NCI-H2171 (cell line): ENCODE data around the gene MUSK.
"Not testable (repeated sequence)": the region's sequence is repeated elsewhere in the genome, so short reads cannot be mapped to it uniquely, and the experiment has no call there.

Experiments used
- DNase-seq: peaks from one replicate; lab custom pipeline; 2025; lab: John Stamatoyannopoulos, UW

MUSK gene

DNA sequence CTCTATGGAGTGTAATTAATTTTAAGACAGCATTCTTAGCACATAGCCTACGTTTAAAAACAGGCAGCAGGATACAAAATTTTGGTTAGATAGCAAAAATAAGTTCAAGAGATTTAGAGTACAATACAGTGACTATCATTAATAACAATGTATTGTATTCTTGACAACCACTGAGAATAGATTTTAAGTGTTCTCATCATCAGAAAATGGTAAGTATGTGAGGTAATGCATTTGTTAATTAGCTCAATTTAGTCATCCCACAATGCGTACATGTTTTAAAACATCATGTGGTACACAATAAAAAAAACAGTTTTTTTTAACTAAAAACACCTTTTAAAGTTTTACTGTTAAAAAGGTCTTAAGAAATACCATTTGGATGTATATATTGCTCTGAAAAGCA is 94.2 kb downstream of the MUSK start:
- DNase-seq: no peak

DNA sequence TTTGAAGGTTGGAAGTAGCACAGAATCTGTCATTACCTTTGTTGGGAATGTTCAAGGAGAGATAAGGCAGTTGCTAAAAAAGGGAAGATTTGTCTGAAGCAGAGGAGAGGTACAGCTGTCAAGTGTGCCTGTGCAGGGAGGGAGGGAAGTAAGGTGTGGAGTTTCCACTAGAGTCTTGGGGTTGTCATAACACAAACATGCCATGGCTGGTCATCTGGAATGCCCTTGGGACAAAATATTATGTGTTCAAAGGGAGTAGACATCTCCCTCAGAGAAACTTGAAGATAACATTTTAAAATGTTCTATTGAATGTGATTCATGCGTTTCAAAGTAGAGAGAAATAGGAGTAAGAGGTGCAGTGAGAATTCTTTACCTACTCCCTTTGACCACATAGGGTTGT is 95.0 kb downstream of the MUSK start:
- DNase-seq: no peak

DNA sequence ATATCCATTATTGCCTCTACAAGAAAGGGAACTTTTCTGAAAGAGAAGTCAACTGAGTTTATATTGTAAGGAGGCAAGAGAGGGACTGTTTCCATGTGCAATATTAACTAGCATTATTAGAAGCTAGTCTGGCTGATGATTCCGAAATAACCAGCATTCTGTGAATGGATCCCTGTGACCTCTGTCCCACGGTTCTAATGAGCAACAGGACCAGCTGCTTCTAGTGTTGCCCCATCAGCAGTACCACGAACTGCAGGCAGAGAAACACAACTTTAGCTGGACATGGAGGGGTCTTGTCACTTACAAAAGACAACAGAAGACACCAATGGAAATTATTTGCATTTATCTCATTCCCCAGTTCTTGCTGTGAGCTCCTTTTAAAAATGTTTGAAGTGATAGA is 95.4 kb downstream of the MUSK start:
- no peak for DNase-seq

DNA sequence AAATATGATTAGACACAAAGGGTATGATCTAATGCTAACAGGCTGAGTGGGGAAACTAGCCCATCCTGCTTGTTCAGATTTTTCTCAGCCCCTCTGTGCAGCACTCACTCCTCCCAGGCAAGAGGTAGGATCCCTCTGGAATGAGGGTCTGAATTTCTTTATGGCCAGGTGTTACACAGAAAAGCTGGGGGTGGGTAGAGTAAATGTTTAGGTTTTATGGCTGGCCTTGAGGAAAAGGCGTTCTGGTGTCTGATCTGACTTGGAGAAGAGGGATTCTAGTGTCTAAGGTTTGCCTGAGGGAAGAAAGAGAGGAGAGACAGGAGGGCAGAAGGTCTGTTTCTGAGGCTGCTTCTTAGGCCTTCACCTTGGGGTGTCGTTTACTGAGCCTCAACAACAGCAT is 97.3 kb downstream of the MUSK start:
- DNase-seq: no peak

DNA sequence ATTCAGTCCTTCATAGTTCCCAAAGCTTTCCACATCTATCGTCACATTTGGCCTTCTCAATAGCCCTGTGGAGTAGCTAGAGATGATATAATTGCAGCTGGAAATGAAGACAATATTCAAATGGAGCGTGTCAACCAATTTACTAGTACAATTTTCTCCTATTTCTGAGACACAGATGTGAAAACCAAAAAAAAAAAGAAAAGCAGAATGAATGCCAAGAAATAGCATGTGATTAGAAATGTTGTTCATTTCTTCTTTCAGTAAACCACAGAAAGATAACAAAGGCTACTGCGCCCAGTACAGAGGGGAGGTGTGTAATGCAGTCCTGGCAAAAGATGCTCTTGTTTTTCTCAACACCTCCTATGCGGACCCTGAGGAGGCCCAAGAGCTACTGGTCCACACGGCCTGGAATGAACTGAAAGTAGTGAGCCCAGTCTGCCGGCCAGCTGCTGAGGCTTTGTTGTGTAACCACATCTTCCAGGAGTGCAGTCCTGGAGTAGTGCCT is 99.0 kb downstream of the MUSK start:
- no peak for DNase-seq

DNA sequence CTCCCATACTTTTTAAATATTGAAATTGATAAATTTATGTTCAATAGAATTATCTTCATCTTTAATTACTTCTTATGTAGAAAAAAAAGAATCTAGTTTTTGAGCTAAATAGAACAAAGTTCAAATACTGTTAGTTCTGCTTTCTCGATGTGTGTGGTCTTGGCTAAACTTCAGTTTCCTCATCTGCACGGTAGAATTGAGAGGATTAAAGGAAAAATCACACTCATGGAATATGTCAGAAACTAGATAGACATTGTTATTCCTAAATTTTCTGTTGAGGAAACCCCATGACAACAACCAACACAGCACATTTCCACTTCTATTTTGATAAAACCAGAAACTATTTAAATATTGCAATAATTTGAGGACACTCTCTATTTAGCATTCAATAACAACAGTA is 100.3 kb downstream of the MUSK start:
- no peak for DNase-seq

DNA sequence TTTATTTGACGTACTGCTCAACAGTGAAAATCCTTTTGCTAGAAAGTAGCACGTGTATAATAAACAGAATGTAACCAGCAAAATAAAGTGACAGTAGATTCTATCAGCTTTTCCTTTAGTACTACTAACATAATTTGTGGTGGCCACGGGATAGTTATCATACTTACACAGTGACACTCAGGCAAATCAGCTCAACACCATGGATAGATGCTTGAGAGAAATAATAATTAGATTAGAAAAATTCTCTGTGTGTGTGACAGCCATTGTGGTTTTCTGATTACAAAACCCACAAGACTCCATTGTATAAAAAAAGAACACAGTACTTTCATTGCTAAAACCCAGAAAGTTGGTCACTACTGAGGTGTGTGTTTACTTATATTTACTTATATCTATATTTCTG is 101.1 kb downstream of the MUSK start:
- DNase-seq: no peak

DNA sequence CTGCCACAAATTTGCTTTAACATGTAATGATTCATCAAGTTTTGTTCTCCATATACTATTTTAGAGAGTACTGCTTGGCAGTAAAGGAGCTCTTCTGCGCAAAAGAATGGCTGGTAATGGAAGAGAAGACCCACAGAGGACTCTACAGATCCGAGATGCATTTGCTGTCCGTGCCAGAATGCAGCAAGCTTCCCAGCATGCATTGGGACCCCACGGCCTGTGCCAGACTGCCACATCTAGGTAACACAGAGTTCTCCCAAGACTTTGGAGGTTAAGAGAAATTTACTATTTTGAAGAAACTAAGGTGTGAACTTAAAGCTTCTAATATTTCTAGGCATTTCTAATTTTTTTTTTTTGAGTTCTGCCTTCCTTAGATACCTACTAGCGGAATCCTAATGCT is 107.1 kb downstream of the MUSK start:
- DNase-seq: no peak

DNA sequence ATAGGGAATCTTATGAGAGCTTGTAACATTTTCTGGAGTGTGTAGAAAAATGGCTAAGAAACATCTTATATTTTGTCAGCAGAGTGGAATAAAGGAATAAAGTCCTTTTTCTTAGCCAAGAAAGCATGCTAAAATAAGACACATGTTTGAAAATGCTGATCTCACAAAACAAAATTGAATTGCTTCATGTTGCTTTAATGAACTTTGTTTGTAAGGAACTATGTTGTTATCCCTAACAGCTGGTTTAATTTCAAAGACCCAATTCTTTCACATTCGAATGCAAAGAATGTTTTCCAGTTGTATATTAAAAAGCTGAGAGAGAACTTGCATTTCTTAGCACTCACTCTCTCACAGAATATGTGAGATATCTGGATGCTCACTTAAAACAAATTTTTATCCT is 107.6 kb downstream of the MUSK start:
- no peak for DNase-seq

DNA sequence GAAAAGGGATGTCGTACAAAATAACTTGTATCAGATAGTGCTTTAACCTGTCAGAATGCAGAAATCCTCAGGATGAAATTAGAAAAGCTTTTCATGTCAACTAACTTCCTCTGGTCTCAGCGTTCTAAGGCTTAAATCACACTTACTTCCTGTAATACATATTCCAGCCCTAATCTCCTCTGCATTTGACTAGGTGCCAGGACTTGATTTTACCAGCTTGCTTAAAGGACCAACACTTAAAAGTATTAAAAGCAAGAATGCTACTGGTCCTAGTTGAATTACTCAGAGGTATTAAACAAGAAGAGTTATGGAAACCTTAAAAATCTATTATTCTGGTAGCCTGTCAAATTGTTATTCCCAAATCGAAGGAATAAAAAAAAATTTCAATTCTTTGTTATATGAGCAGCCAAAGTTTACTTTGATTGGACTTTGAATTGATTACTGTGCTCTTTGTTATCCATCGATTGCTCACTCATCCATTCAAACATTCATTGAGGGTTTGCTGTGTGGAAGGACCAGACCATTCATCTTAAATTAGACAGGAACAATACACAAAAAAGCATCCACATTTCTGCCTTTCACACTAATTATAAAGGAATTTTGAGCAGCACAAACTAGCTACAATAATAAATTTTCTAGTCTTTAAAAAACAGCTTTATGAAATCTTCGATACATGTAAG is 108.7 kb downstream of the MUSK start:
- no peak for DNase-seq

DNA sequence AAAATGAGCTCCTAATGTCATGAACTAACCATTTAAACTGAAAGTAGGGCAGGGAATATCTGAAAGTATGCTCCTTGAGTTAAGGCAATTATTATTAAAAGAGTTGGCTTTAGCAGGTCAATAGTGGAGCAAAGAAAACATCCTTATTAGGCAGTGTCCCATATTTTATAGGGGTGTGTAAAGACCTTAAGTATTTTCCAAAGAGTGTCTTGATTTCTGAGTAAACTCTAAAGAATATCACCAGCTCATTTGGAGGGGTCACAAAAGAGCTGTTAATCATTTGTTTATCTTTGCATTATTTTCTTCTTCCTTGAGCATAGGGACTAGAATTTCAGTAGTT is 109.3 kb downstream of the MUSK start:
- no peak for DNase-seq

DNA sequence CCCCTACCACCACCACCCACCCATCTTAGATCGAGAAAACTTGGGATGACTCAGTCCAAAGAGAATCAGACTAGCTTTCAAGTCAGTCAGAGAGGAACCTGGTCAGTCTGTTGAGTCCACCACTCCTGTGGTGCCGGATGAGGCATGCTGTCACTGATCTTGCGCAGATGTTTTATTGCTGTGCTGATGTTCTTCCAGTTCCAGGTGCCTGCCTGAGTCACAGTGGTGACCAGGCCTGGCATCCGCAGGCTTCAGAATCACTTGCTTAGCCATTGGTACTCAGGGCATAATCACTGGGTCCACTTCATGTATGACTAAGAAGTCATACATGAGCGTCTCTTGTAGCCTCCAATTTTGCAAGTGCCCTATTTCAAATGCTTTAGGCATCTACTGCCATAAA is 114.1 kb downstream of the MUSK start:
- no peak for DNase-seq

DNA sequence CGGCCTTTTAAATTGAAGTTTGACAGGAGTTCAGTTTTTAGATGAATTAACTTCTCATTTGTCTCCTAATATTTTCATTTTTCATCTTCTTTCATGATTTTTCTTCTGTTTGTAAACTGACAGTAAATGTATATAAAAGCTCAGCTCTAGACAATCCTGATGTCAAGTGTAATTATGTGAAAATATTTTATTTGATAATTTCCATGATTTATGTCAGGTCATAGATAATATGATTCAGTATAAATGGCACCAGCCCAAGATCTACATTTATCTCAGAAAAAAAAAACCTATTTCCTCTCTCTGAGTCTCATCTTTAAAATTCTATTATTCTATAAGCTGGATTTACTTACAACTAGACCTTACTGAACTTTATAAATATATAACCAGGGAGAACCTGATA is 115.7 kb downstream of the MUSK start:
- DNase-seq: no peak

DNA sequence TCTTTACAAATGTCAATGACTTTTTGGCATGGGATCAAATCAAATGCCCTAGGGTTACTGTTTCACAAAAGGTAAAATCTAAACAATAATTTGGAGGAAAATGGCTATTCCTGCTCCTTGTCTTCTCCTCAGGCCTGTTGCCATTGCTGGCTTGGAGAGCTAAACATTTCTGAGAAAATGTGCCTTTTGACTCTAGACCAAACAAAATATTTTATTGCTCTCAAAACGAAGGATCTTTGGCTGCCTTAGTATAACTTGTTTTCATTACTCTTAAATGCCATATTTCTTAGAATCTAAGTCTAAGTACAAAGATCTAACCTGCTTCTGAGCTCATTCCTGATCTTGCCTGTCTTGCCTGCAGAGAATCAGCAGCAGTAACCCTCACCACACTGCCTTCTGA is 116.6 kb downstream of the MUSK start:
- DNase-seq: no peak

DNA sequence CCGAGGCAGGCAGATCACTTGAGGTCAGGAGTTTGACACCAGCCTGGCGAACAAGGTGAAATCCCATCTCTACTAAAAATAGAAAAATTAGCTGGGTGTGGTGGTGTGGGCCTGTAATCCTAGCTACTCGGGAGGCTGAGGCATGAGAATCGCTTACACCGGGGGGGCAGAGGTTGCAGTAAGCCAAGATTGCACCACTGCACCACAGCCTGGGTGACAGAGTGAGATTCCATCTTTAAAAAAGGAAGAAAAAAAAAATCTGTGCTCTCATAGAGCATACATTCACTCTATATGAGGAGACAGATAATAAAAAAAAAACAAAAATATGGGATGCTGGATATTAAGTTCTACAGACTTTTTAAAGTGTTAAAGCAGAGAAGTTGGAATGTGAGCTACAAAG is 119.8 kb downstream of the MUSK start:
- not testable (repeated sequence) for DNase-seq

DNA sequence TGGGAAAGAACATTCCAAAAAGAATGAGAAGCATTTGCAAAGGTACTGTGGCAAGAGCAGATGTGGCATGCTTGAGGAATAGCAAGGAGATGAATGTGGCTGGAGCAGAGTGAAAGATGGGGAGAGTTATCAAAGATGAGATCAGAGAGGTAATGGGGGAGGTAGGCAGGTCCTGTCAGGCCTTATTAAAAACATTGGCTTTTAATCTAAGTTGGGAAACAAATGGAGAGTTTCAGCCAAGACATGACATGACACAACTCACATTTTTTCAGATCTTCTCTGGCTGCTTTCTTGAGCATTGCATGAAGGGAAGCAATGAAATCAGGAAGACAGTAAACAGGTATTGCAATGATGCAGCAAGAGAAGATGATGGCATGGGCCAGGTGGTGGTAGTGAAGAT is 120.3 kb downstream of the MUSK start:
- no peak for DNase-seq

DNA sequence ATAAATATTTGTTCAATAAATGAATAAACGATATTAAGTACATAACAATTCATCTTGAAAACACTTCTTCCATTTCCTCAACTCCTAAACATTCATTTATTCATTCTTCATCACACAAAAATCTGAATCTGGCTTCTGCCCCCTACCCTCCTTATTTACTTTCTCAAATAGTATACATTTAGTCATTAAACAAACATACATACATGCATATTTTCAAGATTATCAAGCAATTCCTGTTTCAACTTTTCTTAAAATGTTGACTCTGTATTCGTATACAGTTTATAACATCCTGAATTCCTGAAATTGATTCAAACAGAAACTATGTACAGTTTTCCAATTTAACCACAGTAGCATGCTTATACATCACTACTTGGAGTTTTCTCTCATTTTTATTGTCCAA is 129.0 kb downstream of the MUSK start:
- DNase-seq: no peak

DNA sequence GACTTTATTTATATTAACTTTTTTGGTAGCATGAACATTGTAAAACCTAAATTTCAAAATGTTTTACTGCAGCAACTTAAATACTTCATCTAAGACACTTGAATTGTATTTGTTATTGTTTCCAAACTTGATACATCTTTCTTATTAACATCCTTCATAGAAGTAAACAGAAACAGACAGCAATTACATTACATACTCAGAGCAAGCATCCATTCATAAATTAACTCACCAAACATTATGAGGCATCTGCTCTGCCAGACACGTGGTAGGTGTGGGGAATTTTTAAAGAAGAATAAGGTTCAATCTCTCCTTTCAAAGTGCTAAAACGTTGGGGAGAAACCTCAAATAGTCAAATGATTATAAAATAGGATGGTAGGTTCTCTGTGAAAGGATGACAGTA is 130.8 kb downstream of the MUSK start:
- DNase-seq: no peak

DNA sequence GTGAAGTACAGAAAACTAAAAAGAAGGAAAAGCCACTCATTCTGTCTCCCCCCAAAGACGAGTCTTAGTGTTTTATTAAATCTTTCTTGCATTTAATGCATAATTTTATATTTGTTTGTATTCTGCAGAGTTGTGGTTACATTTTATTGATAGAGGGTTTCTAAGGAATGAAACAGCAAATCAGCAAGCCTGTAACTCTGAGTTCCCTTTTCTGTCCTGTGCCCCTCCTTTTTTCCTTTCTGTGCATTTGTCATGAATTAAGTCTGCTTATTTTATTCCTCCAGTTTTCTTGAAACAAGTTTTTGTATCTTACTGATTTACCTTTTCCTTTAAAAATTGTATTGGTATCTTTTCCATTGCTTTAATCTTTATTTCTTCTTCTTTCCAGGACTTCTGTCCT is 132.8 kb downstream of the MUSK start:
- no peak for DNase-seq

DNA sequence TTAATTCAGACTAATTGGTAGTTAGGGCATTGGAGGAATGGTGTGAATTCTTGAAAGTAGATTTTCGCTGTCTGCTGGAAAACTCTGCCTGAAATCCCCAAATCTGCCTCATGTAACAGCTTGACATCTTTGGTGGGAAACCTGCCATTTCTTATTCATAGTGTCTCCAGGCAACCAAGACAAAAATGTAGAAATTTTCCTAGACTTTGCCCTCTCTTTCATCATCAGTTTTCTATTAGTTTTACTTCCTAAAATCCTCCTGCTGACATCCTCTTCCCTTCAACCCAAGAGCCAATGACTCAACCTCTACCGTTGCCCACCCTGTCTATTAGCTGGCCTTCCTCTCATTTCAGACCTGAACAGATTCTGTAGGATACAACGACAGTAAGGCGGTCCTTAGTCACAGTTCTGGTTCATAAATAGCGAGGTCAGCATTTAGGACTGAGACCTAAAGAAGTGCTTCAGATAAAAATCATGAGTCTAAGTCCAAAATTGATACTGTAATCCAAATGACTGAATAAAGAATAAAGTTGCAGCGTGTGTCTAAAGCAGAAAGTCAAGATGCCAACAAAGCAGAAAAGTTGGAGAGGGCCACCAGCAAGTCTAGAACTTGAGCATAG is 133.9 kb downstream of the MUSK start:
- no peak for DNase-seq

DNA sequence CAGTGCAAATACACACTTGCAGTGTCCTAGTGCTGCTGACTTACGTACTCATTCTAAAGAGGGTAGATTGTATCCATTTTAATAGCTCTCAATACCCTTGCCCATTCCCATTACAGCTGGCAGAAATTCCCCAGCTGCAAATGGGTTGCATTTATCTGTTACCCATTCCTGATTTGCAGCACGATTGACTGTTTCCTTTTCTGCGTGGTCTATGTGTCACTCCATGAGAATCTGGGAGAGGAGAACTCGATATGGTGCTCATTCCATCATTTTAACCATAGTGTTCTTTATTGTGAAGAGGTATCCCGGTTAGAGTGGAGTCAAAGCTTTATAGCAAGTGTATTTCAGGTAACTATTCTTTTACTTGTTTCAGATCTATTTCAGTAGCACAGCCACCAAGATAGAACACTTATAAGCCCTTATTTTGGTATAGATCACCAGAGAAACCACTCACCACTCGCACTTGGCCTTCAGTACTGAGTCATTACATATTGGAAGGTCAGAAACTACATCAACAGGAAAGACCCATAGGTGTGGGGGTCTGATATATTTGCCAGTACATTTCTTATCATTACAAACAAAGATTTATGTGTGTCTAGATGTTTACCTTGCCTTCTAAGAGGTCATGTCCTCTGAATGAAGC is 139.5 kb downstream of the MUSK start:
- no peak for DNase-seq

DNA sequence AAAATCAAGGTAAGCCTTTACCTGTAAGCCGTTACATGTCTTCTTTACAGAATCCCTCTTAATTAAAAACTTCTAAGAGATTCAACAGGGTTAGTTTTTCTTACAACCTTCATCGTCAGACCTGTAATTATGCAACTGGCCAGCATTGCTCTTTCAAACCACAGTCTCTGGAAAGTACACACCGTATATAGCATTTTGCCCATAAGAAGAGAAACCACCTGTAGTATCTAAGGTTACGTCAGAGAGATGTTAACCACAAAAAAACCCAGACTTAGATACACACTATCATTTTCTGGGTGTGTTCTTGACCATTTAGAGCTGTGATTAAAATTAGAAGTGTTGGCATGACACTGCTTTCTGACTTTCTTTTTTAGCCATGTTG is 140.0 kb downstream of the MUSK start:
- no peak for DNase-seq

DNA sequence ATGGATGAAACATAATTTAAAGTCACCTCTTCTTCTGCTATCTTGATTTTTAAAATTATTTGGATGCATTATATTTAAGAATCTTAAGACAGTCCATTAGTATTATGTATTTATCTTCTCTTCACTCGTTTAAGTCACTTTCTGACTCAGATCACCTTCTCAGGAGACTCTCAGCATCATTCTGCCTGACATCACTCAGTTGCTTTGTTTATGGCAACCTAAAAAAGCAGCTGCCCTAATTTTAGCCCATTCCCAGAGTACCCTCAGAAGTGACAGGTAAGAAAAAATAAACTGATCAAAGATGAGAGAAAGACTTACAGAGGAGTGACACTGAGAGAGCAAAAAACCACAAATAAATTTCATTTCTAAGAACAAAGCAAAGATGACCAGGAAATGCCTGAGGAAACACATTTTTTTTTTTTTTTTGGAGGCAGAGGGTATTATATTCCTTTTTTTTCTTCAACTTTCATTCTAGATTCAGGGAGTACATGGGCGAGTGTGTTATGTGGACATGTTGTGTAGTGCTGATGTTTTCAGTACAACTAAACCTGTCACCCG is 140.5 kb downstream of the MUSK start:
- no peak for DNase-seq
